Mononuclear cell (primary cell): ENCODE measurements around the gene ZNF418. TPM values are rescaled to one million over a fixed set of nuclear protein-coding genes. Genes with fewer than 3 reads are reported as not detected.

ENCODE experiments used
- H3K27me3 ChIP-seq: 2 replicates; pipeline ENCODE4 v1.6.0; 2011; ENCODE audit warnings: low read length, control low read depth; ENCODE audit not compliant: insufficient read depth
- H3K4me1 ChIP-seq: 2 replicates; pipeline ENCODE4 v1.5.1; 2011; ENCODE audit warnings: mild to moderate bottlenecking, low read length, control low read depth; ENCODE audit not compliant: insufficient read depth
- H3K4me3 ChIP-seq: 2 replicates; pipeline ENCODE4 v1.5.1; 2011; ENCODE audit warnings: mild to moderate bottlenecking, low read length, moderate library complexity
- H3K9me3 ChIP-seq: 2 replicates; pipeline ENCODE4 v1.5.1; 2011; ENCODE audit warnings: low read depth, mild to moderate bottlenecking, control low read depth, low read length
- total RNA-seq: library from RNA; depleted of rRNA; stranded (reverse); fragments of >200 nt; gene quantifications from one replicate; pipeline ENCODE4 v1.2.3, GENCODE V29; 2012

Gene ZNF418
- 2.7 TPM for total RNA-seq

DNA sequence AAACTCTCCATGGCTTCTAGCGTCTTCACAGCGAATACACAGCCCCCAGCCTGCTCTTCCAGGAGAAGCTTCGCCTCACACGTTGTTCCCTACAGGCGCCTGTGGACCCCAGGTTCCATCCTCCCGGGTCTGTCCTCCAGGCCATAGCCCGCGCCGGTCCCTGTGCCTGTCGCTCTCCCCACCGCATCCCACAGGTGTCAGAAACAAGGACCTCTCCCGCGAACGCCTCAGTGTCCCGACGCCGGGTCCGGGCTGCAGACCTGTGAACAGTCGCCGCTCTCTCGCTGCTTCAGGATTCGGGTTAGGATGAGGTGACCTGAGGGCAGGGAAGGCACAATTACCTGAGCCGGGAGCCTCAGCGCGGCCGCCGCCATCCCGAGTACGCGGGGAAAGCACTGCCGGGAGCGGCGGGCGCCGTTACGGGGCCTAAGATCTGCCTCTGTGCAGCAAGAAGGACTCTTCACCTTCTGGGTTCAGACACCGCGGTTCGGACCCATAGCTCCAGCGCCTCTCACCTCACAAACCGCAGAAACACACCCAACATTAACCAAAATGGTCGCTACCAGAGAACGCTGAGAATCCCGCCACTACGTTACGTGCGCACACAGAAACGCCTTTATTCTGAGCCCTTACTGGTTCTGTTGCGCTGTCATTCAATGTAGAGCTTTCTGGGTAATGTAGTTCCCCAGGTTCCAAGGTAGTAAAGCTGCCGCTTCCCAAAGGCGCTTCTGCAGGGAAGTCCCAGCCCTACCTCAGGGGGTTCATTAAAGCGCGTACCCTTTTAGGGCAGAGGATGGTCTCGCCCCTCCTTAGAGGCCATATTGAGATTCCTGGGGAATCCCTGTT lies at the start of gene ZNF418:
ZNF418 (minus strand) TSS at position 583 of the 846 bp plus-strand sequence. CDS start 1,580 bp downstream, outside the sequence.
- Histone ChIP-seq H3K9me3 (peaks cover 10% of the 10 kb centered on the region), H3K4me3 (peak within 1 kb of the TSS; percentile 55), H3K27me3 (no peaks in the 10 kb centered on the region), H3K4me1 (peaks cover 5% of the 10 kb centered on the region)

DNA sequence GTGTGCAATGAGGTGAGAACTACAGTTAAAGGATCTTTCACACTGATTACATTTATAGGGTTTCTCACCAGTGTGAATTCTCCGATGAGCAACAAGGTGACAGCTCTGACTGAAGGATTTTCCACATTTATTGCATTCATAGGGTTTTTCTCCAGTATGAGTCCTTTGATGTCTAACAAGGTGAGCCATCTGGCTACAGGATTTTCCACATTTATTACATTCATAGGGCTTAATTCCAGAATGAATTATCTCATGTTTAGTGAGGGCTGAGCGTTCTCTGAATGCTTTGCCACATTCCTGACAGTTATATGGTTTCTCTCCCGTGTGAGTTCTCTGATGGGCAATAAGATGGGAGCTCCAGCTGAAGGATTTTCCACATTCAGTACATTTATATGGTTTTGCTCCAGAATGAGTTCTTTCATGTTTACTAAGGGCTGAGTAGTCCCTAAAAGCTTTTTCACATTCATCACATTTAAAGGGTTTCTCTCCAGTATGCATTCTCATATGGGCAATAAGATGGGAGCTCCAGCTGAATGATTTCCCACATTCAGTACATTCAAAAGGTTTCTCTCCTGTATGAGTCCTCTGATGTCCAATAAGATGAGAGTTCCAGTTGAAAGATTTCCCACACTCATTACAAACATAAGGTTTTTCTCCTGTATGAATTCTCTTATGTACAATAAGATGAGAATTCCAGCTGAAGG lies 43.5 kb upstream of the ZNF418 start:
- Histone ChIP-seq H3K9me3 (peaks cover 99% of the 10 kb centered on the region), H3K4me1 (no peaks in the 10 kb centered on the region), H3K27me3 (no peaks in the 10 kb centered on the region), H3K4me3 (no peak overlapping the region)

DNA sequence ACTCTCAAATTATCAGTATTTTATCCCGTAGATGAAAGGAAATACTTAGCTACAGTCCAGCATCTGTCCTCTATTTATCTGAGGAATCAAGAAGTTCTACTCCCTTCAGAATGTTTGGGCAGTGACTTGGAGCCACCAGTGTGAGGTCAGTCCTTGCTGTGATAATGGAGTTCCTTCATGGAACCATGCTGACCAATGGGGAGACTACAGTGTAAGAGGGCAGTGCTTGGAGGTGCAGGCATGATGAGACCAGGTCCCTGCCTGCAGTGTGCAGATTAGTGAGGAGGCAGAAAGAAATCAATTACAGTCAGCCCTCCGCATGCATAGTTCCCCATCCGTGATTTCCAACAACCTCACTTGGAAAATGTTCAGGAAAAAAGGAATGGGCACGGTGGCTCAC lies 39.2 kb upstream of the ZNF418 start, which contains the start of gene C19orf18:
C19orf18 (minus strand) TSS at position 101 of the 400 bp plus-strand sequence. CDS start 102 bp downstream, outside the sequence.
- Histone ChIP-seq H3K4me3 (no peak within 1 kb of the TSS), H3K9me3 (peaks cover 57% of the 10 kb centered on the region)

DNA sequence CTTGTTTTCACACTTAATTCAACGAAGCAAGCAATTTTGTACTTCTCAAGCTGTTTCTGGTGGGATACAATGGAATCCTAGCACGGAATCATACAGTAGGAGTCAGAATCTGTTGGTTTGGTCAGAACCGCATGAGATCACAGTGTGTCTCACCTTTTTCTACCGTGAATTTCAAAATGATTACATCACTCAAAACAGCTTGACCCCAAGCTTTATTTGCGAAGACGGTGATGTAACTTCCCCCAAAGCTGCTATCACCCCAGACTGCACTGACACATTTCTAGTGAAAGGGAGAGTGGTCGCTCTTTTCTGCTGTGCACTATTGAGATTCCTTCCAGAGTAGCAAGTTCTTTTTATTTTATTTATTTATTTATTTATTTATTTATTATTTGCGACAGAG lies 29.6 kb upstream of the ZNF418 start:
- Histone ChIP-seq H3K27me3 (no peaks in the 10 kb centered on the region), H3K4me3 (no peak overlapping the region), H3K4me1 (no peaks in the 10 kb centered on the region), H3K9me3 (peaks cover 6% of the 10 kb centered on the region)

More for the DNA sequence above, 39.2 kb upstream of the ZNF418 start, which contains the start of gene C19orf18:
- H3K4me1 ChIP-seq = no peaks in the 10 kb centered on the region
- H3K27me3 ChIP-seq = no peaks in the 10 kb centered on the region

DNA sequence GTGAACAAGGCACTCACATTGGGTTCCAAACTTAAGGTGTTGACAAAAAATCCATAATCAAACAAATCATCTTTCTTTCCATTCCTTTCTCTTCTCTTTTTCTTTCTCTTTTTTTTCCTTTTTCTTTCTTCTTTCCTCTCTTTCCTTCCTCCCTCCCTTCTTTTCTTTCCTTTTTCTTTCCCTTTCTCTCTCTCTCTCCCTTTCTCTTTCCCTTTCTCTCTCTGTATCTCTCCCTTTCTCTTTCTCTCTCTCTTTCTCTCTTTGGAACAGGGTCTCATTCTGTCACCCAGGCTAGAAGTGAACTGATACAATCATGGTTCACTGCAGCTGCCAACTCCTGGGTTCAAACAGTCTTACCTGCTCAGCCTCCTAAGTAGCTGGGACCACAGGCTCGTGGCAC lies 26.6 kb upstream of the ZNF418 start:
- H3K4me3 ChIP-seq = no peak overlapping the region
- no peaks in the 10 kb centered on the region for H3K27me3 ChIP-seq
- H3K9me3 ChIP-seq = peaks cover 6% of the 10 kb centered on the region
- no peaks in the 10 kb centered on the region for H3K4me1 ChIP-seq

DNA sequence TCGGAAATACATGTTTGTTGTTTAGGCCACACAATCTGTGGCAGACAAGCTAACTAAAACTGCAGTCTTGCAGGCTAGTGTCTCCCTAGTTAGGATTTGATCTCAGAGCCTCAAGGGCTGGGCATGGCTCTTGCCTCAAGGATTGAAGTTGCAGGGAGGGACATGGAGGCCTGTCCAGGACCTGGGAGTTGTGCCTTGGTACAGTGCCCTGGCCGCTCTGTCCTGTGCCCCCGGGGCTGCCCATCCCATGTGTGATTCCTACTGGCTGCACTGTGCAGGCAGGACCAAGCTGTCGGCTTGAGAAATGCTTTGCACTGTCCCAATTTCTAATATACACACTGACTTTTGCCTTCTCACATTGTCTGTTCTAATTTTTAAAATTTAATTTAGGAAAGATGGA lies 19.8 kb upstream of the ZNF418 start:
- no peak overlapping the region for H3K4me3 ChIP-seq

DNA sequence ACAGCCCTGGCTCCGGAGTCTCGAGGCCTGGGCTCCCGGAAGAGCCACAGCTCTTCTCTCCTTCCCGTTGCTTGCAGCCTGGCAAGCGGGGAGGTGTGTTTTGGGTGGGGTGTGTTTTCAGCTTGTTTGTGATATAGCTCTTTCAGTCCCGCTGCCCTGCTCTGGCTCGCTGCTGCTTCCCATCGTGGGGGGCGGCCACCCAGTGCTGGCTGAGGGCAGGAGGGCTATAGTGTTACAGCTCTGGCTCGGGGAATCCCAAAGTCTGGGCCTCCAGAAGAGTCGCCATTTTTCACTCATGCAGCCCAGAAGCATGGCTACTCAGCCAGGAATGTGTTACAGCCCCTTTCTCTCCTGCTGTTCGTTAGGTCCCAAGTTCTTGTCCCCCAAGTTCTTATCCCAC lies 14.5 kb upstream of the ZNF418 start:
- no peaks in the 10 kb centered on the region for H3K9me3 ChIP-seq
- H3K4me1 ChIP-seq = peaks cover 15% of the 10 kb centered on the region
- H3K4me3 ChIP-seq = no peak overlapping the region
- H3K27me3 ChIP-seq = no peaks in the 10 kb centered on the region

More for the DNA sequence above, 19.8 kb upstream of the ZNF418 start:
- no peaks in the 10 kb centered on the region for H3K27me3 ChIP-seq
- no peaks in the 10 kb centered on the region for H3K9me3 ChIP-seq
- no peaks in the 10 kb centered on the region for H3K4me1 ChIP-seq

DNA sequence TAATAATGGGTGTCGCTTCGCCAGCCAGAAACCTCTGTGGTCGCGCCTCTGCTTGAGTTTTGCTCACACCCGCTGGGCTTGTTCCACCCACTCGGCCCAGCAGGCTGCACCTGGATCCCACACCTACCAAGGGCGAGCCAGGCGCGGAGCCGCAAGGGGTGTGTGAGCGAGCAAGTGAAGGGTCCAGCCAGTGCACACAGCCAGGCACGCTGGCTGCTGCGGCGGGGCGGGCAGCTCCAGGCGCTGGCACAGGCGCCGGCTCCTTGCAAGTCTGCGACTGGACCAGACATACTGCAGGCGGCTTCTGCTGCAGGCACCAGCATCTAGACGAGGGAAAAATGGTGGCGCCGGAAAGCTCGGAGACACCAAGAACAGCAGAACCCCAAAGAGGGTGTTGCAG lies 14.1 kb upstream of the ZNF418 start:
- Histone ChIP-seq H3K27me3 (no peaks in the 10 kb centered on the region), H3K4me1 (peaks cover 15% of the 10 kb centered on the region), H3K9me3 (no peaks in the 10 kb centered on the region), H3K4me3 (no peak overlapping the region)

DNA sequence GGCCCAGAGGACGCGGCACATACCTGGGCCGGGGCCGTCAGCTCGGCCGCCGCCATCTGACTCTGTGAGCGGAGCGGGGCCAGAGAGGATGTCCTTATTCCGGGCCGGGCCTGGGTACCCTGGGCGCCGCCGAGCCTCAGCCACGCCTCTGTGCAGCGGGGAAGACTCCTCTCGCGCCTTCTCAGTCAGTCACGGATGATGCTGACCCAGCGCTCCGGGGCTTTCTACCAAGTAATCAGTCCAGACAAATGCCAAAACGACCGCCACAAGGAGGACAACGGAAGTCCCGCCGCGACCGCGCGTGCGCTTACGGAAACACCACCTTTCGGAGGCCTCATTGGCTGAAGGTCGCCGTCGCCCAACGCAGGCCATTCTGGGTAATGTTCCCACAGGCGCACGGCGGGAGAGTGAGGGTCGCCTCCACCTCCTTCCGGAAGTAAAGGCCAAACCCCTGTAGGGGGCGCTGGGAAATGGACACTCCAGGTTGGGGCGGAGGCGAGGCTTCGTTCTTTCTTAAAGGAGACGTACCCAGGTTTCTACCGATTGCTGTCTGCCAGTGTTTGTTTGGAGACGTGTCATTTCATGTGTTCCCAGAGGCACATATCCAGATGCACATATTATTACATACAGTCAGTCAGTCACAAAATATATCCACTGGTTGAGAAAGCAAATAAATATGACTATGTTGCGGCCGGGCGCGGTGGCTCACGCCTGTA lies 12.4 kb upstream of the ZNF418 start, which contains the start of gene ZNF256:
ZNF256 (minus strand) TSS at position 288 of the 716 bp plus-strand sequence; CDS start at position 56, 232 bp downstream.
- Histone ChIP-seq H3K4me1 (peaks cover 15% of the 10 kb centered on the region), H3K27me3 (no peaks in the 10 kb centered on the region), H3K9me3 (peaks cover 16% of the 10 kb centered on the region), H3K4me3 (peak within 1 kb of the TSS; percentile 64)

DNA sequence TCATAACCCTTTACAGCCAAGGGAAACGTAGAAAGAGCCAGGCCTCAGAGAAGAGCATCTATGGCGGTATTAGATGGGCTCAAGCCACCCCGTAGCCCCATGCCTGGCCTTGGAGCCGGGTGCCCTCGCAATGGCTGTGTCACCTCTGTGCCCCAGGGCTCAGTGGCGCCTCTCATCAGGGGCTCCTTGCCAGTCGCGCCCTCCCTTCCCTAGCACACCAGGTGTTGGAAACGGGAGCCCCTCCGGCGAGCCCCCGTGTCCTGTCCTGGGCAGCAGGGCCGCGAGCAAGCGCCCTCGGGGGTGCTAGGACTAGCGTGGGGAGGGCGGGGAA lies 11.9 kb upstream of the ZNF418 start:
- Histone ChIP-seq H3K9me3 (peaks cover 22% of the 10 kb centered on the region), H3K4me1 (peaks cover 15% of the 10 kb centered on the region), H3K27me3 (no peaks in the 10 kb centered on the region), H3K4me3 (peak overlapping the region; percentile 64)

DNA sequence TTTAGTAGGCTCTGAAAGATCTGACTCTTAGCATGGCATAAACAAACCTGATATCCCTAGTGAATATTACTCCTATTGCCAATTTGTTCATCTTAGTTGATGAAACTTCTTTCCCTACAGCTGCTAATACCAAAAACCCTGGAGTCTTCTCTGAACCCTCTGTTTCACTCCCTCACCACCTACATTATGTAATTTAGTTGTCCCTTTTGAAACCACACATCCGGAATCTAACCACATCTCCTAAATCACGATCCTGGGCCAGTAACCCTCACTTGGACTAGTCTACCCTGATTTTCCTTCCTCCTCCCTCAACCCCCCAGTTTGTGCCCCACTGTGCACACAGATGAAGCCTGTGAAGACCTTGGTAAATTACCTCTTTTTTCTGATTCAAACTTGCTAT lies 11.1 kb upstream of the ZNF418 start:
- Histone ChIP-seq H3K4me1 (peaks cover 15% of the 10 kb centered on the region), H3K4me3 (no peak overlapping the region), H3K9me3 (peaks cover 29% of the 10 kb centered on the region), H3K27me3 (no peaks in the 10 kb centered on the region)

DNA sequence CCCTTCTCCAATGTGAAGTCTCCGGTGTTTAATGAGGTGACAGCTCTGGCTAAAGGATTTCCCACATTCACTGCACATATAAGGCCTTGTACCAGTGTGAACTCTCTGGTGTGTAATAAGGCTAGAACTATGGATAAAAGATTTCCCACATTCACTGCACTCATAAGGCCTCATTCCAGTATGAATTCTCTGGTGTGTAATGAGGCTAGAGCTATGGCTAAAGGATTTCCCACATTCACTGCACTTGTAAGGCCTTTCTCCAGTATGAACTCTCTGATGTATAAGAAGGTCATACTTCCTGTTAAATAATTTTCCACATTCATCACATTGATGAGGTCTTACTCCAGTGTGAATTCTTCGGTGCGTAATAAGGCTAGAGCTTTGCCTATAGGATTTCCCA lies 6.4 kb upstream of the ZNF418 start:
- Histone ChIP-seq H3K9me3 (peaks cover 38% of the 10 kb centered on the region), H3K4me3 (no peak overlapping the region), H3K27me3 (no peaks in the 10 kb centered on the region), H3K4me1 (peaks cover 6% of the 10 kb centered on the region)

DNA sequence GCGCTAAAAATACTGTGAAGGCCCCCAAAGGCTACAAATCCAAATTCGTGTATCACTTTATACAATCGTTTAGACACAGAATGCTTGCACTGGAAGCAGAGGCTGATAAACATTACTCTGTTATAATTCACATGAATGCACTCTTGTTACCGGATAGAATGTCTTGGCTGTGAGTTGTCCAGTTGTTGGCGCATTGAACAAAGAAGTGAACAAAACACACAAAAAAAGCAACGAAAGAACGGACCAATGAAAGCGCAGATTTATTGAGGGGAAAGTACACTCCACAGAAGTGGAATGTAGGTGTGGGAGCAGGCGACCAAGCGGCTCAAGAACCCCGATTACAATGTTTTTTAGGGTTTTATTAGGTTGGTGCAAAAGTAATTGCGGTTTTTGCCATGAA lies 529 bp upstream of the ZNF418 start:
- no peaks in the 10 kb centered on the region for H3K27me3 ChIP-seq
- H3K9me3 ChIP-seq = peaks cover 13% of the 10 kb centered on the region
- no peak overlapping the region for H3K4me3 ChIP-seq
- H3K4me1 ChIP-seq = peaks cover 5% of the 10 kb centered on the region

DNA sequence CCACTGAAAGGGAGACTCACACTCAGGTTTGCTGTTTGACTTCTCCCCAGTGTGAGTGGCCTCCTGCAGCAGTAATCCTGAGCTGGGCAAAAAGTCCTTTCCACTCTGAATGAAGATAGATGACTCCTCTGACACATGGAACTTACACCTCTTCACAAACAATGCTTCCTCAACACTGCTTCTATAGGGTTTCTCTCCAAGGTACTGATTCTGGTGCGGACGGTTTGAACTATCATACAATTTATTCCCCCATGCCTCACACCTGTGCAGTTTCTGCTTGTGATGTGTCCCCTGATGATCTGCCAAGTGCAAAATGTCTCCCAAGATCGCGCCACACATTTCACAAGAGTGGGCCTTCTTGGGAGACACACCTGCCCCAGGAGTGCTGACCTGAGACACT lies 7.6 kb downstream of the ZNF418 start:
- Histone ChIP-seq H3K4me3 (no peak overlapping the region), H3K27me3 (no peaks in the 10 kb centered on the region), H3K9me3 (peaks cover 52% of the 10 kb centered on the region)

More for the DNA sequence above, 7.6 kb downstream of the ZNF418 start:
- H3K4me1 ChIP-seq = no peaks in the 10 kb centered on the region
